ENCODE results near the gene SRRM4.
"Not testable (repeated sequence)": the region's sequence is repeated elsewhere in the genome, so short reads cannot be mapped to it uniquely, and the experiment has no call there.

Gene SRRM4

GRCh38 chr12:118981285-118982211, at the start of gene SRRM4:
Gene SRRM4 (plus strand): TSS chr12:118981541. CDS start chr12:118981883, 342 bp downstream.
- DNase-seq = peak; percentile 93

DNA sequence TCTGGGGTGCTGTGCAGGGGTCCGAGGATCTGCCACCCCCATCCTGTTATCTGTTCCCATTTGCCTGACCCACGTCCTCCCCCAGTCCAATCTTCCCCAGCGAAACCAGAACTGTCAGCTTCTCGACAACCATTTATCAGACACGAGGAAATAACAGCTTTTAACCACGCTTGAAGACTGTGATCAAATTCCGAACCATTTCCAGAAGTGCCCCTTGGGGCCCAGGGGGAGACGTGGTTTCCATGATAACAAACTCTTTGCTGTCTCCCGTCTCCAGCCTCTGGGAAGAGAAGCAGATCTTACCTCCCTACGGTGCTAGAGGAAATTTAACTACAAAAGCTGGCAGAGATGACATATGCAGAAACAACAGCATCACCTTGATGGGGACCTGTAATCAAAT, 35.1 kb upstream of the SRRM4 start:
- no peak for DNase-seq

DNA sequence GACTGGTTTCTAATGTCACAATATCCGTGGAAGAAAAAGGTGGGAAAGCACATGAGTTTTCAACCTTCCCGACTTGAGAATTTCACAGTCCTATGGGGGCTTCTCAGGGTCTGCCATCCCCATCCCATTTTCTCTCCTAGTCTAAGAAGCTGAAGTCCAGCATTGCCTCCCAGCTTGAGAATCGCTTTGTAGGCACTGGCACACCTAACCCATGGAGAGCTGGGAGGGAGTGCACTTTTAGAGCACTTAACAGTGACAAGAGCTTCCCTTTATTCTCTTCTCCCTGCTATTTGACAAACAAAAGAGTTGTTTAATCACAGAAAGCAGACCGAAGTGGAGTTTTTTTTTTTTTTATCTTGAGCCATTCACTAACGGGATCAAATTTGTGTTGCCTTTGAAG, 22.8 kb upstream of the SRRM4 start:
- DNase-seq = peak; percentile 74

GRCh38 chr12:118959348-118959747, 22.0 kb upstream of the SRRM4 start:
- DNase-seq = no peak

- no peak for DNase-seq
Observed at GRCh38 chr12:118959985-118960560, 21.3 kb upstream of the SRRM4 start.

DNA sequence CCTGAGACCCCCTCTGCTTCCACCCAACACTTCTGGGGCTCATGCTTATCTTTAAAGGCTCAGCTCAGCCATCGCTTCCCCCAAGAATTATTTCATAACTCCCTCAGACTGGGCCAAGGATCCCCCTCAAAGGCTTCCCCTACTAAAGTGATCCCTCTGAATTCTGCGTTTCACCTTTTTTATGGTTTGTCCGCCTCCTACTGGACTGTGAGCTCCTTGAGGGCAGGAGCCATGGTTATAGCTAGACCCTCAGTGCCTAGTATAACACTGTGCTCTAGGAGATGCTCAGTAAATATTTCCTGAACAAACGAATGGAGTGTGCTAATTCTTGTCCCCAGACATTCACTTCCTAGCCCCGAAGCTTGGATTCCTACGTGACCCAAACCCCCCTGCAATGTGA, 20.5 kb upstream of the SRRM4 start:
- no peak for DNase-seq

DNA sequence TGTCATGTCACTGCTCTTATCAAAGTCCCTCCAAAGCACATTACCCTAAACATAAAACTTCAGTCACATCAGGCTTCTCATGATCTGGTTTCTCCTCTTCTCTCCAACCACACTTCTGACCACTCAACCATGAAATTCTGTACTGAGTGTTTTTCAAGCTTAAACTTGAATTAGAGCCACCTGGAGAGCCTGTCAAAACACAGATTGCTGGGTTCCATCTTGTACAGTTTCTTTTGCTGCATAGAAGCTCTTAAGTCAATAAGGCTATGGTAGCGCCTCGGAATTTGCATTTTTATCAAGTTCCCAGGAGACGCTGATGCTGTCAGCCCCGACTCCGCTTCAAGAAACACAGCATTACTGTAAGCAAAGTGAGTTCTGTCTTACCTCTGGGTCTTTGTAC, 16.4 kb upstream of the SRRM4 start:
- DNase-seq = peak; percentile 35

GRCh38 chr12:118970856-118971255, 10.5 kb upstream of the SRRM4 start:
- DNase-seq = no peak

DNA sequence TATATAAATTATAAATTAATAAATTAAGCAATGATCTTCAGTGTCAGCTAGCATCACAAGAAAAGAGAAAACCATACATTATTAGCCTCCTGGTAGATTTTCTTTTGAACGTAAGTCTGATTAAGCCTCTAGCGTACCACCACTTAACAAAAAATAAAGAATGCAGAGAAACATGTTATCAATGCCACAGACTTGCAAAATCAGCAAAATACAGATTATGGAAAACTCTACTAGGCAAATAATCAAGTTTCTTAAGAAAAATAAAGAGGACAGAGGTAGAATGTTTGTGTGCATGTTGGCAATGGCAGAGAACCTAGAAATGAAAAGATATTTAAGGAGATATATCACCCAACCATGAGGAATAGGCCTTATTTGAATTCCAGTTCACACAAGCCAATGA, 8.4 kb upstream of the SRRM4 start:
- no peak for DNase-seq

GRCh38 chr12:118979763-118980406, 1.5 kb upstream of the SRRM4 start:
- DNase-seq = peak; percentile 79

DNA sequence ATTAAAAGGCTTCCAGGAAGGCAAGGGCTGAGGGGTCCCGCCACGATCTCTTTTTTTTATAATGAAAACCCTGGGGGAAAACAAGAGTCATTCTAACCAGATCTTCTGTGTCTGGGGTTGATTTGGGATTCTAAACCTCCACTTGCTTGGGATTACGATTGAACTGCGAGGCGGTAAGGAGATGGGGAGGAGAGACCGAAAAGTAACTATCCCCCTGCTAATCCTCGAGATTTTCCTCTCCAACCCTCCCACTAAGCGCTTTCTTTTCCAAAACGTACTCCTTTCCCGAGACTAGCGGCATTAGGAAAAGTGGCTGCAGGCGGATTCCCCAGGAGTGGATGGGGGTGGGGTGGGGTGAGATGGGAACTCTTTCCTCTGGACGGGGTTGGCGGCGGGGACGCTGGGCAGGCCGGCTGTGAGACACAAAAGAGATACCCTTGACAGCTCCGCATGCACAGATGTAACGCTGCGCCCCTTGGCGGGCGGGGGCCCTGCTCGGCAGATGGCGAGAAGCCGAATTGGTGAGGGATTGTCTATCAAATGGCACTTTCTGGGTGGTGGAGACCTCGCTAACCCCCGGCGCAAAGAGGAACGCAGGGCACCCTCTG, 830 bp upstream of the SRRM4 start:
- DNase-seq = peak; percentile 20

- DNase-seq = no peak
Observed at GRCh38 chr12:118982302-118982701, 961 bp downstream of the SRRM4 start.

GRCh38 chr12:118982984-118983761, 1.8 kb downstream of the SRRM4 start:
- no peak for DNase-seq

DNA sequence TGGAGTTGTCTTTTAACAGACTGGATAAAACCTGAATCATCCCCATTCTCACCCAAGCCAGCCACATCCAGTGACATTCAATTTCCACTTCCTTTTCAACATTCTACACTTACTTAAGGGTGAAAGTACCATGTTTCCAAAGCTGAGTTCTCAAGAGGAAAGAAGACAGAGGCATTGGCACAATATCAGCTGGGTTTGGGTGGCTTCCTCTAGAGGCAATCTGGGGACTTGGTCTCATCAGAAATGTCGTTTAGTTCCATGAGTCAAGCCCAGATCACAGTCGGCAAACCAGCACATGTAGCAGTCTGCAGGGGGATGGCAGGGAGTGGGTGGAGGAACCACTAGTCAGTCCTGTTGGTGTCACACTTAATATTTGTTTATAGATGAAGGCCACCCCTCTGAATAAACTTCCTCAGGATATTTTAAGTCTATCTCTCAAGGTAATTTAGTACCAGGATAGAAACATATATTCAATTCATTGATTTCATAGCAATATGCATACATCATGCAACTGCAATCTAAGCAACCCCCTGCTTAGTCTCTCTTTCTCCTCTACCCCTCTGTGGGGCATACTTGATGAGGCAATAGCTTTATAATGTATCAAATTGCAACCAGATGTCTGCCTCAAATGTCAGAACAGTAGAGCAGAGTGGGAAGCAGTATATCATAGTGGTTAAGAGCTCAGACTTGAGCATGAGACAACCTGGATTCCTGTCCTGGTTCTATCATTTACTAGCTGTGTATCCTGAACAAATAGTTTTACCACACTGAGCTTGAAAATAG, 3.0 kb downstream of the SRRM4 start:
- DNase-seq = no peak

- peak; percentile 57 for DNase-seq
Observed at GRCh38 chr12:118986050-118986449, 4.7 kb downstream of the SRRM4 start.

DNA sequence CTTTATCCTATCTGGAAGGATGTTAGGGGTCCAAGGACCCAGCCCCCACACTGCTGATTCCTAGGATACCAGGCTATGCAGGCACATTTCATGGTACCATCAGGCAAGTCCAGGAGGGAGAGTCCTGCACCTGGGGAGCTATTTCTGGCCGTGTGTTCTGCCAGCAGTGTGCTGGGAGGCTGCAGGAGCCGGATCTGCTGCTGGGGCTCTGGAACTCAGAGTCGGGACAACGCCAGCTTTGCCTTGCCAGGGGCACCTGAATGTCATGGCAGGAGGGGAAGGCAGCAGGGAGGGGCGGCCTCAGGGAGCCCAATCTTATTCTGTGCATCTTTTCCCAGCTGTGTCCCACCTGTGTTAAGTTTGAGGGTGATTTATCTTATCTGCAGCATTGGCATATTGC, 17.8 kb downstream of the SRRM4 start:
- DNase-seq = no peak

GRCh38 chr12:119005085-119005484, 23.7 kb downstream of the SRRM4 start:
- DNase-seq = no peak

DNA sequence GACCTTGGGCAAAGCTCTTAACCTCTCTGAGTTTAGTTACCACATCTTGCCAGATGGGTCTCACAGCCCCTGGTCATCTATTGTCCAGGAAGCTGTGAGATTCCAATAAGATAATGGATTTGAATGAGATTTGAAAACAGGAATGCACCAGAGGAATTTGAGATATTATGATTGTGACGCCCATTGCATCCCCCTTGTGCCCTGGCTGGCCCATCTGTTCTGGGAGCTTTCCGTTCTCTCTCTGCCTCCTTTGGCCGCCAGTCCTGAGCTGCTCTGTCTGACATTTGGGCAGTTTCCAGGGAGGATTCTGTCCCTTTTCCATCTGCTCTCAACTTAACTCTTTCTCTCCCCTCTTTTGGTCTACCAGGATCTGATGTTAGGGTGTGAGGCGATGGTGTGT, 24.6 kb downstream of the SRRM4 start:
- DNase-seq = no peak

- no peak for DNase-seq
Observed at GRCh38 chr12:119006746-119007145, 25.4 kb downstream of the SRRM4 start.

- DNase-seq = not testable (repeated sequence)
Observed at GRCh38 chr12:119008273-119008672, 26.9 kb downstream of the SRRM4 start.

DNA sequence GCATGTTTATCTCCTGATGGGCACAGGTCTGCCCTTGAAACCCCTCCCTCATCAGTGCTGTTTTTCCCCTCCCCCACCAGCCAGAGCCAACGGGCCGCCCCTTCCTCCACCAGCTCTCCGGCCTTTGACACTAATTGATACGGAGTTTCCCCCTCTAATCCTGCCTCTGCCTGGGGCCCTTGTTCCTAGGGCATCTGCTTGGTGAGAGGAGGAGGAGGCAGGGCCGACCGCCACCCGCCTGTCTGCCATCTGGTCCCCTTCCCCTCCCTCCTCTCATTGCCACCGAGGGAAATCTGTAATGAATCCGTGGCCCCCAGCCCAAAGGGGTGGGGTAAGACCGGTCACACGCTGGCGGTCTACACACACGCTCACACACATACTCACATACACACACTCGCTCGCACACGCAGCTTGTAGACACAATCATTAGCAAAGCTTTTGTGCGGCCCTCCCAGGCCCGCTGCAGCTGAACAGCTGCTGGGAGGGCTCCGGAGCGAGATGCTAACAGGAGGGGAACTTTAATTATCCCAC, 27.4 kb downstream of the SRRM4 start:
- DNase-seq = peak; percentile 90

DNA sequence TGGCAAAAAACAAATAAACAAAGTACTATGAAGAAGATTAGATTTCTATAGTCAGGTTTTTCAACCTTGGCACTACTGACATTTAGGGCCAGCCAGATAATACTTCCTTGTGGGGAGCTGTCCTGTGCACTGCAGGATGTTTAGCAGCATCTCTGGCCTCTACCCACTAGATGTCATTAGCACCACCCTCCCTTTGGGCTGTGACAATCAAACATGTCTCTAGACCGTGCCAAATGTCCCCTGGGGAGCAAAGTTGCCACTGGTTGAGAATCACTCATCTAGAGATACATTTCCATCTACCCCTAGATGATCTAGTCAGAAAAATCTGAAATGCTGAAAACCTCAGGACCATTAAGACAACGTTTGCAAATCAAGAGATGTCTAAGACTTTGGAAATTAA, 29.9 kb downstream of the SRRM4 start:
- no peak for DNase-seq

Data from NCI-H1105 treated with DMSO at 0.1 percent for 48 hours (cell line).